Central memory CD8-positive, alpha-beta T cell (primary cell): Measurements from ENCODE around the gene LRRC26.

Experiments used
- ATAC-seq: fragments of 150-1000 bp; cut with Tn5 transposase; replicated peaks from 2 replicates; pipeline ENCODE4 v1.10.0; 2022; ENCODE audit warnings: mild to moderate bottlenecking, moderate FRiP score, moderate number of reproducible peaks; ENCODE audit not compliant: poor library complexity, severe bottlenecking; ENCODE audit errors: extremely low read depth
- DNase-seq, 2 donors: peaks; one replicate each; pipeline ENCODE4 v3.0.0; 2021; ENCODE audit warnings: low spot score in 2 of 2
- H3K27ac Mint-ChIP-seq: one replicate; pipeline ENCODE4 v1.8.0; 2022; ENCODE audit warnings: low read depth, mild to moderate bottlenecking, moderate library complexity, mixed read lengths
- H3K27me3 Mint-ChIP-seq: one replicate; pipeline ENCODE4 v1.8.0; 2022; ENCODE audit warnings: mixed read lengths
- H3K36me3 Mint-ChIP-seq: one replicate; pipeline ENCODE4 v1.8.0; 2022; ENCODE audit warnings: mild to moderate bottlenecking, moderate library complexity, mixed read lengths; ENCODE audit not compliant: insufficient read depth
- H3K4me1 Mint-ChIP-seq: one replicate; pipeline ENCODE4 v1.8.0; 2022; ENCODE audit warnings: mixed read lengths
- H3K4me3 Mint-ChIP-seq: one replicate; pipeline ENCODE4 v1.8.0; 2022; ENCODE audit warnings: mild to moderate bottlenecking, moderate library complexity, mixed read lengths
- H3K9me3 Mint-ChIP-seq: one replicate; pipeline ENCODE4 v1.8.0; 2022; ENCODE audit warnings: mixed read lengths

Gene LRRC26

DNA sequence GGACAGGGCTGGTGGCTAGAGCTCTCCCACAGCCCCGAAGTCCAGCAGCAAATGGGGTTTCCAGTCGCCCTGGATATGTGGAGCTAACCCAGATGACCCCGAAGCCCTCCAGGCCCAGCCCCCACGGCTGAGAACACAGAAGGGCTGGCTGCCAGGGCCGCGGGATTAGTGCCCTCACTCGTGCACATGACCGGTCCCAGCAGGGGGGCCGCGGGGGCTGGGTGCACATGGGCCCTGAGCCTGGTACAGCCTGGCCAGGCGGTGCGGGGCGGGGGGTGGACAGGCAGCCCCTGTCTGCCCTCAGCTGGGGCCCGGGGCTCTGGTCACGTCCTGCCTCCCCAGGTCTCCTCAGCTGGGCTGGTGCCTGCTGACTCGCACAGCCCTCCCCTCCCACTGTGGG, 24.5 kb upstream of the LRRC26 start:
- no peaks in the 10 kb centered on the region for H3K27me3 Mint-ChIP-seq
- H3K36me3 Mint-ChIP-seq = peaks cover 4% of the 10 kb centered on the region
- no peaks in the 10 kb centered on the region for H3K9me3 Mint-ChIP-seq
- no peak for DNase-seq
- ATAC-seq = no peak
- H3K4me1 Mint-ChIP-seq = peaks cover 3% of the 10 kb centered on the region
- H3K27ac Mint-ChIP-seq = no peak overlapping the region
- no peak overlapping the region for H3K4me3 Mint-ChIP-seq

- Mint-ChIP-seq H3K9me3 (no peaks in the 10 kb centered on the region), H3K4me3 (no peak overlapping the region), H3K27me3 (no peaks in the 10 kb centered on the region)
Measured at GRCh38 chr9:137193771-137194170, 23.9 kb upstream of the LRRC26 start.

DNA sequence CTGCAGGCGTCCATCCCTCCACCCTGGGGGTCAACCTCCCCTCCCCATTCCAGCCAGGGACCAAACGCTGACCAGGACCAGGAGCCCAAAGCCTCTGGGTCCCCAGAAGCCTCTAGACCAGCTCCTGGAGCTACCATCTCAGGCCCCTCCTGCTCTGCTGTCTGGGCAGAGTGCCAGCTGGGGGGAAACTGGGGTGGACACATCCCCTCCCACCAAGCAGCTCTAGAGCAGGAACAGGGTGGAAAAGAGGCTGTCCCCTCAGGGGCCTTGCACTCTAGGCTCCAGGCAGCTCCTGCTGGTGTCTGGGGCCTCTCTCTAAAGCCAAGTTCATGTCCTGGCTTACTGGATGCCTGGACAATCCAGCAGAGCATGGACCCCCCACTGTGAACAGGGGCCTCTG, 23.0 kb upstream of the LRRC26 start:
- DNase-seq (no peak), ATAC-seq (no peak)
- no peaks in the 10 kb centered on the region for H3K27me3 Mint-ChIP-seq
- no peaks in the 10 kb centered on the region for H3K9me3 Mint-ChIP-seq
- peaks cover 15% of the 10 kb centered on the region for H3K36me3 Mint-ChIP-seq
- H3K4me3 Mint-ChIP-seq = no peak overlapping the region
- H3K27ac Mint-ChIP-seq = no peak overlapping the region
- peaks cover 9% of the 10 kb centered on the region for H3K4me1 Mint-ChIP-seq

More at GRCh38 chr9:137193771-137194170, 23.9 kb upstream of the LRRC26 start:
- Mint-ChIP-seq H3K27ac (no peak overlapping the region), H3K36me3 (peaks cover 8% of the 10 kb centered on the region), H3K4me1 (peaks cover 9% of the 10 kb centered on the region)
- no peak for ATAC-seq
- DNase-seq = no peak

GRCh38 chr9:137192448-137192780, 22.6 kb upstream of the LRRC26 start:
- DNase-seq (no peak), ATAC-seq (no peak)
- Mint-ChIP-seq H3K27ac (no peak overlapping the region), H3K36me3 (peaks cover 19% of the 10 kb centered on the region), H3K4me3 (no peak overlapping the region), H3K9me3 (no peaks in the 10 kb centered on the region), H3K4me1 (peaks cover 13% of the 10 kb centered on the region), H3K27me3 (no peaks in the 10 kb centered on the region)

- DNase-seq = no peak
- Mint-ChIP-seq H3K36me3 (peaks cover 20% of the 10 kb centered on the region), H3K27ac (no peak overlapping the region), H3K9me3 (no peaks in the 10 kb centered on the region), H3K4me3 (no peak overlapping the region), H3K27me3 (no peaks in the 10 kb centered on the region), H3K4me1 (peaks cover 18% of the 10 kb centered on the region)
- ATAC-seq = no peak
Measured at GRCh38 chr9:137191691-137192447, 22.0 kb upstream of the LRRC26 start.

DNA sequence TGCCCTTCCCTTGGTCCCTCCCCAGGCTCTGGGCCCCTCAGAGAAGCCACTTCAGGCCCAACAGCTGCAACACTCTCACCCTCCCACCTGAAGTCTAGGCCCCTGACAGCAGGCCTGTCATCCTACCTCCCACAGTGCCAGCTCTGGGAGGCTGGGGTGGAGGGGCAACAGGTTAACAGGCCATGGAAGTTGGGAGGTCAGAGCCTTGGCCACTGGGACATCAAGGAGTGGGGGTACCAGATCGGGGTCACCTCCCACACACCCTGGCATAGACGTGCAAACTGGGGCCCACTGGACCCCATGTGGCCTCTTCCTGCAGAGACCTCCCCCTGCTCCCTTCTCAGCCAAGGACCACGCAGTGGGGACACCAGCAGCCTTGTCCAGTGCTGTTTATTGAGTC, 21.4 kb upstream of the LRRC26 start:
- Mint-ChIP-seq H3K4me3 (peak overlapping the region; percentile 63), H3K9me3 (no peaks in the 10 kb centered on the region), H3K27me3 (no peaks in the 10 kb centered on the region), H3K4me1 (peaks cover 18% of the 10 kb centered on the region), H3K27ac (peak overlapping the region; percentile 87), H3K36me3 (peaks cover 20% of the 10 kb centered on the region)
- no peak for ATAC-seq
- no peak for DNase-seq

GRCh38 chr9:137190315-137190856, 20.5 kb upstream of the LRRC26 start:
- Mint-ChIP-seq H3K4me3 (peak overlapping the region; percentile 63), H3K36me3 (peaks cover 20% of the 10 kb centered on the region), H3K27ac (peak overlapping the region; percentile 87), H3K4me1 (peaks cover 18% of the 10 kb centered on the region), H3K27me3 (no peaks in the 10 kb centered on the region), H3K9me3 (no peaks in the 10 kb centered on the region)
- no peak for ATAC-seq
- no peak for DNase-seq

GRCh38 chr9:137189297-137190295, 19.7 kb upstream of the LRRC26 start:
- ATAC-seq = no peak
- Mint-ChIP-seq H3K27ac (peak overlapping the region; percentile 93), H3K9me3 (no peaks in the 10 kb centered on the region), H3K4me3 (peak overlapping the region; percentile 93), H3K27me3 (no peaks in the 10 kb centered on the region), H3K36me3 (peaks cover 20% of the 10 kb centered on the region), H3K4me1 (peaks cover 20% of the 10 kb centered on the region)
- no peak for DNase-seq

GRCh38 chr9:137188490-137189296, 18.8 kb upstream of the LRRC26 start, which contains the start of the genes ANAPC2 and SSNA1:
ANAPC2 (minus strand) TSS chr9:137188560; CDS start chr9:137188532, 28 bp downstream.
SSNA1 (plus strand) TSS chr9:137188676; CDS start chr9:137188727, 51 bp downstream.
- H3K9me3 Mint-ChIP-seq = no peaks in the 10 kb centered on the region
- H3K36me3 Mint-ChIP-seq = peaks cover 20% of the 10 kb centered on the region
- peaks cover 27% of the 10 kb centered on the region for H3K4me1 Mint-ChIP-seq
- H3K27me3 Mint-ChIP-seq = no peaks in the 10 kb centered on the region
- H3K27ac Mint-ChIP-seq = peak within 1 kb of the TSS; percentile 93
- ATAC-seq (peak; percentile 82), DNase-seq (peak; percentile 89)
- peak within 1 kb of the TSS; percentile 93 for H3K4me3 Mint-ChIP-seq

- no peaks in the 10 kb centered on the region for H3K27me3 Mint-ChIP-seq
- H3K4me3 Mint-ChIP-seq = peak overlapping the region; percentile 93
- peaks cover 23% of the 10 kb centered on the region for H3K36me3 Mint-ChIP-seq
- peak overlapping the region; percentile 93 for H3K27ac Mint-ChIP-seq
- H3K4me1 Mint-ChIP-seq = peaks cover 27% of the 10 kb centered on the region
- ATAC-seq = peak; percentile 9
- DNase-seq = no peak
- H3K9me3 Mint-ChIP-seq = no peaks in the 10 kb centered on the region
Measured at GRCh38 chr9:137188086-137188489, 18.2 kb upstream of the LRRC26 start.

- ATAC-seq (no peak), DNase-seq (no peak)
- H3K4me3 Mint-ChIP-seq = peak overlapping the region; percentile 93
- no peaks in the 10 kb centered on the region for H3K27me3 Mint-ChIP-seq
- H3K4me1 Mint-ChIP-seq = peaks cover 27% of the 10 kb centered on the region
- peaks cover 24% of the 10 kb centered on the region for H3K36me3 Mint-ChIP-seq
- H3K9me3 Mint-ChIP-seq = no peaks in the 10 kb centered on the region
- peak overlapping the region; percentile 93 for H3K27ac Mint-ChIP-seq
Measured at GRCh38 chr9:137187386-137187785, 17.5 kb upstream of the LRRC26 start.

- H3K27ac Mint-ChIP-seq = no peak overlapping the region
Measured at GRCh38 chr9:137186385-137186784, 16.5 kb upstream of the LRRC26 start.

More at GRCh38 chr9:137186385-137186784, 16.5 kb upstream of the LRRC26 start:
- H3K9me3 Mint-ChIP-seq = no peaks in the 10 kb centered on the region
- H3K4me1 Mint-ChIP-seq = peaks cover 27% of the 10 kb centered on the region
- ATAC-seq (no peak), DNase-seq (no peak)
- no peaks in the 10 kb centered on the region for H3K27me3 Mint-ChIP-seq
- peaks cover 27% of the 10 kb centered on the region for H3K36me3 Mint-ChIP-seq
- peak overlapping the region; percentile 93 for H3K4me3 Mint-ChIP-seq
